ENCODE results near the gene GNPNAT1.
A peak's percentile ranks its signal among the peaks of the same experiment; 100 is the strongest.
"Not testable (repeated sequence)": the region's sequence is repeated elsewhere in the genome, so short reads cannot be mapped to it uniquely, and the experiment has no call there.

GNPNAT1 gene

GRCh38 chr14:52790011-52790755 lies 1.2 kb downstream of the GNPNAT1 start:
- no peak for DNase-seq (ENCODE audit: low spot score)

GRCh38 chr14:52789118-52789517 lies 2.3 kb downstream of the GNPNAT1 start:
- no peak for DNase-seq (ENCODE audit: low spot score)

GRCh38 chr14:52786887-52787286 lies 4.5 kb downstream of the GNPNAT1 start:
- DNase-seq (ENCODE audit: low spot score) = no peak

- DNase-seq (ENCODE audit: low spot score) = no peak
Observed at GRCh38 chr14:52783206-52783605, 8.2 kb downstream of the GNPNAT1 start.

- DNase-seq (ENCODE audit: low spot score) = no peak
Observed at GRCh38 chr14:52781629-52782028, 9.8 kb downstream of the GNPNAT1 start.

GRCh38 chr14:52780893-52781292 lies 10.5 kb downstream of the GNPNAT1 start:
- no peak for DNase-seq (ENCODE audit: low spot score)

- no peak for DNase-seq (ENCODE audit: low spot score)
Observed at GRCh38 chr14:52778702-52779101, 12.7 kb downstream of the GNPNAT1 start.

- no peak for DNase-seq (ENCODE audit: low spot score)
Observed at GRCh38 chr14:52776816-52777215, 14.6 kb downstream of the GNPNAT1 start.

GRCh38 chr14:52769887-52770286 lies 21.5 kb downstream of the GNPNAT1 start:
- no peak for DNase-seq (ENCODE audit: low spot score)

- DNase-seq (ENCODE audit: low spot score) = no peak
Observed at GRCh38 chr14:52767058-52767833, 24.2 kb downstream of the GNPNAT1 start.

GRCh38 chr14:52762923-52763322 lies 28.5 kb downstream of the GNPNAT1 start:
- not testable (repeated sequence) for DNase-seq (ENCODE audit: low spot score)

- no peak for DNase-seq (ENCODE audit: low spot score)
Observed at GRCh38 chr14:52759145-52759544, 32.3 kb downstream of the GNPNAT1 start.

- no peak for DNase-seq (ENCODE audit: low spot score)
Observed at GRCh38 chr14:52755607-52756316, 35.6 kb downstream of the GNPNAT1 start.

GRCh38 chr14:52748647-52749292 lies 42.6 kb downstream of the GNPNAT1 start:
- no peak for DNase-seq (ENCODE audit: low spot score)

GRCh38 chr14:52741865-52742264 lies 49.5 kb downstream of the GNPNAT1 start:
- DNase-seq (ENCODE audit: low spot score) = no peak

- no peak for DNase-seq (ENCODE audit: low spot score)
Observed at GRCh38 chr14:52740751-52741150, 50.7 kb downstream of the GNPNAT1 start.

- no peak for DNase-seq (ENCODE audit: low spot score)
Observed at GRCh38 chr14:52738409-52738808, 53.0 kb downstream of the GNPNAT1 start.

- DNase-seq (ENCODE audit: low spot score) = no peak
Observed at GRCh38 chr14:52735921-52736489, 55.4 kb downstream of the GNPNAT1 start.

- DNase-seq (ENCODE audit: low spot score) = no peak
Observed at GRCh38 chr14:52733824-52734223, 57.6 kb downstream of the GNPNAT1 start.

GRCh38 chr14:52730709-52731111 lies 60.7 kb downstream of the GNPNAT1 start:
- no peak for DNase-seq (ENCODE audit: low spot score)

GRCh38 chr14:52729925-52730708 lies 61.3 kb downstream of the GNPNAT1 start, which contains the start of gene STYX:
Gene STYX (plus strand): TSS chr14:52730166. CDS start chr14:52730475, 309 bp downstream.
- DNase-seq (ENCODE audit: low spot score) = peak; percentile 96

All from putamen (tissue), 1 donor.